Progenitor cell of endocrine pancreas (in vitro differentiated cells): Measurements from ENCODE around the gene PREP. TPM values are rescaled to one million over a fixed set of nuclear protein-coding genes. Genes with fewer than 3 reads are reported as not detected.

ENCODE experiments used
- DNase-seq: peaks from one replicate; pipeline ENCODE4 v3.0.0; 2021; ENCODE audit warnings: low spot score; ENCODE audit not compliant: unreplicated experiment
- H3K27ac Mint-ChIP-seq: 2 replicates; pipeline ENCODE4 v1.8.0; 2021; ENCODE audit warnings: mild to moderate bottlenecking, moderate library complexity, mixed read lengths
- H3K27me3 Mint-ChIP-seq: 2 replicates; pipeline ENCODE4 v1.8.0; 2021; ENCODE audit warnings: mixed read lengths
- H3K36me3 Mint-ChIP-seq: 2 replicates; pipeline ENCODE4 v1.8.0; 2022; ENCODE audit warnings: mixed read lengths; ENCODE audit not compliant: insufficient read depth
- H3K4me1 Mint-ChIP-seq: 2 replicates; pipeline ENCODE4 v1.8.0; 2021; ENCODE audit warnings: low read depth, mixed read lengths
- H3K4me3 Mint-ChIP-seq: 2 replicates; pipeline ENCODE4 v1.8.0; 2021; ENCODE audit warnings: low read depth, mild to moderate bottlenecking, moderate library complexity, mixed read lengths
- H3K9me3 Mint-ChIP-seq: 2 replicates; pipeline ENCODE4 v1.8.0; 2021; ENCODE audit warnings: low read depth, mixed read lengths
- total RNA-seq: library from RNA; stranded (reverse); gene quantifications from 2 replicates; pipeline ENCODE4 v1.2.1, GENCODE V29; 2021
- TF ChIP-seq, protein P1 (sequence below): fragments of 200-600 bp; sonication (generic); IDR thresholded peaks from one replicate; pipeline ENCODE4 v1.5.0; 2021; ENCODE audit warnings: antibody characterized with exemption, mild to moderate bottlenecking; ENCODE audit not compliant: unreplicated experiment

PREP gene
- total RNA-seq, 1 donor from 2014 or later: 43.3 TPM

DNA sequence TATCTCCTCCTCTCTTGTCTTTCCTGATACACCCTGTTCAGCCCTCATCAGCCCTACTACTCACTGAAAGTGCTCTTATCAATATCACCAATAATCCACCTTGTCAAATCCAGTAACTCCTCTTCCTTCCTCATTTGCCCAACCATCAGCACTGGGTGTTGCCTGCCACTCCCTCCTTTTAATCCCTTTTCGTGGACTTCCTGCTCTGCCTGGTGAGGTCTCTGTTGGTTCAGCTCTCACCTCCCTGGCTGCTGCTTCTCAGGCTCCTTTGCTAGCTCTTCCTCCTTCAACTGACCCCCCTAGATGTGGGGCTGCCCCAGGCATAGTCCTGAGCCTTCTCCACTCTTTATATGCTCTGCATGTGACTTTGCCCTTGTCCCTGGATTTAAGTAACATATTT is 92.5 kb downstream of the PREP start:
- H3K4me1 Mint-ChIP-seq: no peaks in the 10 kb centered on the region
- TF ChIP-seq, protein P1, sequence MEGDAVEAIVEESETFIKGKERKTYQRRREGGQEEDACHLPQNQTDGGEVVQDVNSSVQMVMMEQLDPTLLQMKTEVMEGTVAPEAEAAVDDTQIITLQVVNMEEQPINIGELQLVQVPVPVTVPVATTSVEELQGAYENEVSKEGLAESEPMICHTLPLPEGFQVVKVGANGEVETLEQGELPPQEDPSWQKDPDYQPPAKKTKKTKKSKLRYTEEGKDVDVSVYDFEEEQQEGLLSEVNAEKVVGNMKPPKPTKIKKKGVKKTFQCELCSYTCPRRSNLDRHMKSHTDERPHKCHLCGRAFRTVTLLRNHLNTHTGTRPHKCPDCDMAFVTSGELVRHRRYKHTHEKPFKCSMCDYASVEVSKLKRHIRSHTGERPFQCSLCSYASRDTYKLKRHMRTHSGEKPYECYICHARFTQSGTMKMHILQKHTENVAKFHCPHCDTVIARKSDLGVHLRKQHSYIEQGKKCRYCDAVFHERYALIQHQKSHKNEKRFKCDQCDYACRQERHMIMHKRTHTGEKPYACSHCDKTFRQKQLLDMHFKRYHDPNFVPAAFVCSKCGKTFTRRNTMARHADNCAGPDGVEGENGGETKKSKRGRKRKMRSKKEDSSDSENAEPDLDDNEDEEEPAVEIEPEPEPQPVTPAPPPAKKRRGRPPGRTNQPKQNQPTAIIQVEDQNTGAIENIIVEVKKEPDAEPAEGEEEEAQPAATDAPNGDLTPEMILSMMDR: no peak
- peaks cover 12% of the 10 kb centered on the region for H3K36me3 Mint-ChIP-seq
- H3K27ac Mint-ChIP-seq: no peak overlapping the region
- H3K9me3 Mint-ChIP-seq: no peaks in the 10 kb centered on the region
- DNase-seq: no peak
- no peak overlapping the region for H3K4me3 Mint-ChIP-seq
- H3K27me3 Mint-ChIP-seq: no peaks in the 10 kb centered on the region

DNA sequence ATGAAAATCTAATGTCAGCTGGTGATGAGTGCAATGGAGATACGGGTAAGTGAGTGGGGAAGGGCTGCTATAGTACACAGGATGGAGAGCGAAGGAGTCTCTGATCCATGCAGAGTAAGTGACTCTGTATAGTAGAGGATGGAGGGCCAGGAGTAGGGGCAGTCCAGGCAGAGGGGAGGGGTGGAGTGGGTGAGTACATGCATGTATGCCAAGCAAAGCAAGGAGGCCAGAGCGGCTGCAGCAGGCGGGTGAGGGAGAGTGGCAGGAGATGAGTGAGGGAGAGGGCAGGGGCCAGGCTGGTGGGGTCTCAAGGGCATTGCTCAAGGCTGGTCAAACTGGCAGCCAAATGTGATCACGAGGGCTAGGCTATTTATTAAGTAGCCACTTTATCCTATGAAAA is 94.0 kb downstream of the PREP start:
- no peak overlapping the region for H3K4me3 Mint-ChIP-seq
- DNase-seq: no peak
- no peaks in the 10 kb centered on the region for H3K4me1 Mint-ChIP-seq
- no peaks in the 10 kb centered on the region for H3K9me3 Mint-ChIP-seq
- TF ChIP-seq, protein P1: no peak
- peaks cover 6% of the 10 kb centered on the region for H3K36me3 Mint-ChIP-seq
- H3K27ac Mint-ChIP-seq: no peak overlapping the region
- no peaks in the 10 kb centered on the region for H3K27me3 Mint-ChIP-seq

DNA sequence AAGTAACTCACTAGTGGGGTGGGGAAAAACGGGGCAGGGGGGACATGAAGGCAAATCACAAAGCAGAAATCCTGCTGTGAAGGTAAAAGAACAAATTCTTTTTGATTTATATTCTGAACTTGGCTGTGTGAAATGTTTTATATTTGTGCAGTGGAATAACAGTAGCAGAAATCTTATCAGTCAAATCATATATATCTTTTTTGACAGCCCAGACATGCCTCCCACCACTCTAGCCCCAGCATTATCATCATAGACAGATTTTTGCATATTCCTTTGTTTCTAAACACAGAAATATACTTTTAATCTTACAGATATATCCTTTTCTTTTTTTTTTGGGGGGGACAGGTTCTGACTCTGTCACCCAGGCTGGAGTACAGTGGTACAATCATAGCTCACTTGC is 97.4 kb downstream of the PREP start:
- H3K4me3 Mint-ChIP-seq: no peak overlapping the region
- TF ChIP-seq, protein P1: no peak
- H3K27ac Mint-ChIP-seq: no peak overlapping the region
- H3K27me3 Mint-ChIP-seq: no peaks in the 10 kb centered on the region
- no peaks in the 10 kb centered on the region for H3K9me3 Mint-ChIP-seq
- H3K4me1 Mint-ChIP-seq: no peaks in the 10 kb centered on the region
- no peak for DNase-seq
- peaks cover 10% of the 10 kb centered on the region for H3K36me3 Mint-ChIP-seq

DNA sequence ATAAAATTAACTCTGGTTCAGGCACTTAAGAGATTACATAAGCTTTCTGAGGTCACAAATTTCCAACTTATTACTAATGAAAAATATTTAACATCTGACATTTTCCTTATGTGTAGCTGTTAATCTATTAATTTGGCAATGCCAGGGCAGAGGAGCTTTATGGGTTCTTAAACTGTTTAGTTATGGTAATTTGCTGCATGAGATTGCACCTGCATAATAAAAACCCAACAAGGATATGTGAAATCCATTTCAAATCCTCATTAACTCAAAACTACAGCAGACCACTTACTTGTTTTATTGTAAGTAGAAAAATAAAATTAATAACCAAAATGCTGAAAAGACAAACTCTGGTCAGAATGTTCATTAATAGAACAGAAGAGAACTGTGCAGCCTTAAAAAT is 98.1 kb downstream of the PREP start:
- peaks cover 10% of the 10 kb centered on the region for H3K36me3 Mint-ChIP-seq
- no peaks in the 10 kb centered on the region for H3K27me3 Mint-ChIP-seq
- H3K4me3 Mint-ChIP-seq: no peak overlapping the region
- H3K9me3 Mint-ChIP-seq: no peaks in the 10 kb centered on the region
- H3K27ac Mint-ChIP-seq: no peak overlapping the region
- DNase-seq: no peak
- TF ChIP-seq, protein P1: no peak
- H3K4me1 Mint-ChIP-seq: no peaks in the 10 kb centered on the region

DNA sequence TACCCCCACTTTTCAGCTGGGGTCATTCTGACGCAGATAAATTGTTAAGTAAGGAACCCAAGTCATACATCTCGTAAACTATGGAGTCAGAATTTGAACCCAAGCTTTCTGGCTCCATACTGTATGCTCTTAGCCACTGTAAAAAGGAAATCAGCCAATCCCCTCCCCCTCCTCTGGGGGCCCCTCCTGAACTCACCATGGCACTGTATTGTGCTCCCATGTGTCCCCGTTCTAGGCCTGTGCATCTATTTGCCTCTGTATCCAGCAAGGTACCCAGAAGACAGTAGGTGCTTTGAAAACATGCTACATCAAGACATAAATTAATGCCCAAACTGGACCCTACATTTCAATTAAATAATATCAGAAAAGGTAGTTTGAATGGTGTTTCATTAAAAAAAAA is 98.5 kb downstream of the PREP start:
- no peak overlapping the region for H3K27ac Mint-ChIP-seq
- H3K4me1 Mint-ChIP-seq: no peaks in the 10 kb centered on the region
- no peak for DNase-seq
- TF ChIP-seq, protein P1: no peak
- peaks cover 10% of the 10 kb centered on the region for H3K36me3 Mint-ChIP-seq
- no peaks in the 10 kb centered on the region for H3K27me3 Mint-ChIP-seq
- H3K9me3 Mint-ChIP-seq: no peaks in the 10 kb centered on the region
- no peak overlapping the region for H3K4me3 Mint-ChIP-seq
